AG09309 (cell line): Measurements from ENCODE around the gene PEX7.

Source experiments
- DNase-seq: peaks from one replicate; pipeline ENCODE4 v3.0.0-alpha.2; 2010; ENCODE audit warnings: low read depth
- H3K4me3 ChIP-seq: 2 replicates; pipeline ENCODE4 v1.5.1; 2011; ENCODE audit warnings: mild to moderate bottlenecking, low read depth, low read length, moderate library complexity; ENCODE audit not compliant: control insufficient read depth
- TF ChIP-seq, protein P1 (sequence below): IDR thresholded peaks from 2 replicates; pipeline ENCODE4 v1.5.1; 2011; ENCODE audit warnings: mild to moderate bottlenecking, low read depth, low read length, inconsistent platforms; ENCODE audit not compliant: insufficient read depth, control insufficient read depth; ENCODE audit errors: missing control alignments

The PEX7 gene

GRCh38 chr6:136791296-136792094 lies 30.9 kb upstream of the PEX7 start:
- no peak for DNase-seq
- TF ChIP-seq, protein P1, sequence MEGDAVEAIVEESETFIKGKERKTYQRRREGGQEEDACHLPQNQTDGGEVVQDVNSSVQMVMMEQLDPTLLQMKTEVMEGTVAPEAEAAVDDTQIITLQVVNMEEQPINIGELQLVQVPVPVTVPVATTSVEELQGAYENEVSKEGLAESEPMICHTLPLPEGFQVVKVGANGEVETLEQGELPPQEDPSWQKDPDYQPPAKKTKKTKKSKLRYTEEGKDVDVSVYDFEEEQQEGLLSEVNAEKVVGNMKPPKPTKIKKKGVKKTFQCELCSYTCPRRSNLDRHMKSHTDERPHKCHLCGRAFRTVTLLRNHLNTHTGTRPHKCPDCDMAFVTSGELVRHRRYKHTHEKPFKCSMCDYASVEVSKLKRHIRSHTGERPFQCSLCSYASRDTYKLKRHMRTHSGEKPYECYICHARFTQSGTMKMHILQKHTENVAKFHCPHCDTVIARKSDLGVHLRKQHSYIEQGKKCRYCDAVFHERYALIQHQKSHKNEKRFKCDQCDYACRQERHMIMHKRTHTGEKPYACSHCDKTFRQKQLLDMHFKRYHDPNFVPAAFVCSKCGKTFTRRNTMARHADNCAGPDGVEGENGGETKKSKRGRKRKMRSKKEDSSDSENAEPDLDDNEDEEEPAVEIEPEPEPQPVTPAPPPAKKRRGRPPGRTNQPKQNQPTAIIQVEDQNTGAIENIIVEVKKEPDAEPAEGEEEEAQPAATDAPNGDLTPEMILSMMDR: no peak
- H3K4me3 ChIP-seq: peak overlapping the region; percentile 98

GRCh38 chr6:136792095-136792409 lies 30.3 kb upstream of the PEX7 start:
- DNase-seq: no peak
- TF ChIP-seq, protein P1: no peak
- H3K4me3 ChIP-seq: peak overlapping the region; percentile 98

GRCh38 chr6:136792410-136793262 lies 29.8 kb upstream of the PEX7 start, which contains the start of gene MAP3K5:
TSS of gene MAP3K5 (minus strand) at chr6:136792477. CDS start at chr6:136792157, 320 bp downstream.
- DNase-seq: peak; percentile 50
- peak within 1 kb of the TSS; percentile 98 for H3K4me3 ChIP-seq
- TF ChIP-seq, protein P1: peak; percentile 97

- peak overlapping the region; percentile 98 for H3K4me3 ChIP-seq
- TF ChIP-seq, protein P1: no peak
- no peak for DNase-seq
These were observed 29.0 kb upstream of the PEX7 start for GRCh38 chr6:136793363-136793762.

- DNase-seq: no peak
- no peak overlapping the region for H3K4me3 ChIP-seq
- TF ChIP-seq, protein P1: no peak
These were observed 27.0 kb upstream of the PEX7 start for GRCh38 chr6:136795386-136795785.

- no peak overlapping the region for H3K4me3 ChIP-seq
- TF ChIP-seq, protein P1: no peak
- DNase-seq: no peak
These were observed 26.4 kb upstream of the PEX7 start for GRCh38 chr6:136795996-136796395.
